Fibroblast of skin of back (primary cell): Measurements from ENCODE around the gene MCM9.

Source experiments
- DNase-seq: peaks from one replicate; pipeline ENCODE4 v3.0.0-alpha.2; 2013

MCM9 gene

DNA sequence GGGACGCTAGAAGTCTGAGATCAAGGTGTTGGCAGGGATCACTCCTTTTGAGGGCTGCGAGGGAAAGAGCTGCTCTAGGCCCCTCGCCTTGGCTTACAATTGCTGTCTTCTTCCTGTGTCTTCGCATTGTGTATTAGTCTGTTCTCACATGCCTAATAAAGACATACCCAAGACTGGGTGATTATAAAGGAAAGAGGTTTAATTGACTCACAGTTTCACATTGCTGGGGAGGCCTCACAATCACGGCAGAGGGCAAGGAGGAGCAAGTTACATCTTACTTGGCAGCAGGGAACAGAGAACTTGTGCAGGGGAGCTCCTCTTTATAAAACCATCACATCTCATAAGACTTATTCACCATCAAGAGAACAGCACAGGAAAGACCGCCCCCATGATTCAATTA, 143.5 kb downstream of the MCM9 start:
- DNase-seq, result no peak

- no peak for DNase-seq
Observed at GRCh38 chr6:118789954-118790353, 145.0 kb downstream of the MCM9 start.

DNA sequence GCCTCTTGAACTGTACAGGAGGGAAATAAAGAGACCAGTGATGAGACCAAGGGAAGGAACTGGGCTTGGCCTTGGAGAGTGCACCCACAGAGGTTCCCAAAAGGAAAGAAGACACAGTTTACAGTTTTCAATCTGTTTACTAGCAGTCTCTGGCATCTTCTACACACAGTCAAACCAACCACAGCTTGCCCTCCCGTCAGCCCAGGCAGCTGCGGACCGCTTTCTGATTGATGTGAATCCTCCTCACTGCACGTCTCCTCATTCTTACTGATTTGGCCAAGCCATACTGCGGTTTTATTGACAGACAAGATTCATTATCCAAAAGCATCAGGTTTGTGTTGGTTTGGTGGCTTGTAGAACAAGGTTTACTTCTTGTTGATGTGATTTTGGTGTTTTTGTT, 145.5 kb downstream of the MCM9 start:
- no peak for DNase-seq

- no peak for DNase-seq
Observed at GRCh38 chr6:118788702-118789101, 146.3 kb downstream of the MCM9 start.

- DNase-seq, result peak; percentile 24
Observed at GRCh38 chr6:118787724-118788423, 147.1 kb downstream of the MCM9 start.

- no peak for DNase-seq
Observed at GRCh38 chr6:118786596-118787453, 148.1 kb downstream of the MCM9 start.

DNA sequence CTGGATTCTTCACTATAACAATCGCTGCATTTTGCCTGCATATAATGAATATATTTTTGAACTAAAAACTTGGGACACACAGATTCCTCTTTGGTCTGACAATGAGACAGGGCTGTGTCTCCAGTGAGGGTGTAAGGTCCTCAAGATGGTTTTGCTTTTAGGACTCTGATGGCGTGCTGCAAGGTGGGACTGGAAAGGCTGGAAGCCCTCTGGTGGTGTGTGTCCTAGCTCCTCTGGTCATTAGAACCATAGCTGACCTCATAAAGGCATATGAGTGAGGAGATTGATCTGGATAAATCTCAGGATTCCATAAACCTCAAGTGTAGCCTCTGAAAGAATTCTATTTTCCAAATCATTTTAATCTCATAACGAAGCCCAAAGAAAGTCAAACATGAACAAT, 149.4 kb downstream of the MCM9 start:
- DNase-seq, result no peak

GRCh38 chr6:118784641-118785164, 150.3 kb downstream of the MCM9 start:
- no peak for DNase-seq

DNA sequence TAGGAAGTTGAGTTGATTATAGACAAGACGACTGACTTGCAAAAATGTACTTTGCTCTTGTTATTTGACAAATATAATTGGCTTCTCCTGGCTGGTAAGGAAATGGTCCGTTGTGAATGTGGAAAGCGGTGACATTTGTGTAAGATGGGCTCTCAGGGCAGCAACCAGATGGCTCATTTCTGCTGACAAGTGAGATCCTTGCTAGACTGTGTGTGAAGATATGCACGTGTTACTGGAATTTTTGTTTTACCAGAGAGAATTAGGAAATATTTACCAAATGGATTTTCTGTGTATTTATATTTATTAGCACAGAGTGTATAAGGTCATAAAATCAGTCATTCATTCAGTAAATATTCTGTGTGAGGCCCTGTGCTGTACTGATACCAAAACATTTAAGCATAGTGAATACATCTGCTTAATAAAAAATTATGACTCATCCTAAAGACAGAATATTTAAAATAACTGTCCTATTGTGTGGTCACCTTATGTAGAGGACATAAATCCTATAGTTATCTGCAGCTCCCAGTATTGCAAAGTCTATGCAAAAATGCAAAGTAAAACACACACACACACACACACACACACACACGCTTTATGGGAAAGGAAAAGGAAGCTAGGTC, 150.9 kb downstream of the MCM9 start:
- DNase-seq, result peak; percentile 34

DNA sequence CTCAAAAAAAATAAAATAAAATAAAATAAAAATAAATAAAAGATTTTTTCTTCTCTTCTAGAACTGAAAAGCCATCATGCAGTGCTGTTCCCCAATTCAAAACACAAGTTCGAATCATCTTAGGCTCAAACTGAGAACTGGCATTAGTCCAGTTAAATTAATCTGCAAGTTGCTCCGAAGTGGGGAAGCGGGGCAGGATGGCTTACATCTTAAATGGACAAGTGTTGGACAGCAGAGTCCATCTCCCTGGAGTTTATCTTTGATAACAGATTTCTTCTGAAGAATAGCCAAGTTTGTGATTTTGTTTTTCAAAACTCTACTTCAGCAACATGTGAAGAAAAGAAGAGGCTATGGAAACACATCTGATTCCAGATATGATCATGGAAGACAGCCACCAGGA, 152.3 kb downstream of the MCM9 start:
- DNase-seq, result no peak

- no peak for DNase-seq
Observed at GRCh38 chr6:118781897-118782296, 153.1 kb downstream of the MCM9 start.

GRCh38 chr6:118780668-118781067, 154.3 kb downstream of the MCM9 start:
- DNase-seq, result no peak

DNA sequence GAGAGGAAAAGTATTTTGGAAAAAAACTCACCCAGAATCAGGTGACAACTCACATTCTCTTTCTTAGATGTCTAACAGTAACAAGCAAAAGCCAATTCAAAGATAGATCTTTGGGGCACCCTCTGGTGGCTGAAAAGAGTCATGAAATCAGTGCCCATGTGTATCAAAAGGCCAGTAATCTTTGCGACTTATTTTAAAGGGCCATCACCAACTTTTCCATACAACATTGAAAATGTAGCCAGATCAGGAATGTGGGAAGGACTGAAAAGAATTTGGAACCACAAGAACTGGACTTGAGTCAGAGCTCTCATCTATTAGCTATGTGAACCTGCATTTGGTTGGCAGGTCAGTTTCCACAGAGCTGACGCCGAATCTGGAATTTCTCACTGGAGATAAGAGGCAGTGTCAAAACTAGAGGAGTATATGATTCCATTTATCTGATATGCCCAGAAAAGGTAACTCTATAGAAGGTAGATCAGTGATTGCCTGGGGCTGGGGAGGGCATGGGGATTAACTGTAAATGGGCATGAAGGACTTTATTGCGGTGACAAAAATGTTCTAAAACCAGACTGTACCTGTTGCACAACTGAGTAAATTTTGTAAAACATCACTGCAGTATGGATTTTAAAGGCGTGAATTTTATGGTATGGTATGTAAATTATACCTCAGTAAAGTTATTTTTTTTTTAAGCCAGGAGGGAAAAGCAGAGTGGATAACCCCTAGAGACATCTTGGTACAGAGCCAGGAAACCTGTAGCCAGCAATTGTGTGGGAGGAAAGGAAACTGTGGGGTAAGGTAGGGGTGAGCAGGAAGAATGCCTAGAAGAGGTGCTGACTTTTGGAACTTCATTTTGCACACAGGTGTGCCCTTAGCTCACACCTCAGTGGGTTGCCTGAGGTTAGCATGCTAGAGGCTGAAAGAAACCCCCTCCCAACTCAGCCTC, 158.1 kb downstream of the MCM9 start:
- DNase-seq, result peak; percentile 81

GRCh38 chr6:118775381-118775780, 159.6 kb downstream of the MCM9 start:
- no peak for DNase-seq

DNA sequence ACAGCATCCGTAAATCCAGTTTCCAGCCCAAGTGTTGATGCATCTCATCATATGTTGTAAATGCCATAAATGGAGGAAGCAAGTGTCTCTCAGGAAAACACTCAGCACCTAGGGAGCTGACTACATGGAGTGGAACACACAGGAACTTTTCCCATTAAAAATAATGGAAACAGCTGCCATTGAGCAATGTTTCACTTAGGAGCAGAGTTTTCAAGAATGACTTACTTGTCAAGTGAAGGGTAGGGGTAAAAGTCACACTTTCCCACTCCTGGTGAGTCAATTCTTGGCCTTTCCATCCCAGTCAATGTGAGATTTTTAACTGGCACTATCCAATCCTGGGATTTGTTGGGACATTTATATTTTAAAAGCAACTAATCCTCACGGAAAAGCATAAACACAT, 160.4 kb downstream of the MCM9 start:
- no peak for DNase-seq

DNA sequence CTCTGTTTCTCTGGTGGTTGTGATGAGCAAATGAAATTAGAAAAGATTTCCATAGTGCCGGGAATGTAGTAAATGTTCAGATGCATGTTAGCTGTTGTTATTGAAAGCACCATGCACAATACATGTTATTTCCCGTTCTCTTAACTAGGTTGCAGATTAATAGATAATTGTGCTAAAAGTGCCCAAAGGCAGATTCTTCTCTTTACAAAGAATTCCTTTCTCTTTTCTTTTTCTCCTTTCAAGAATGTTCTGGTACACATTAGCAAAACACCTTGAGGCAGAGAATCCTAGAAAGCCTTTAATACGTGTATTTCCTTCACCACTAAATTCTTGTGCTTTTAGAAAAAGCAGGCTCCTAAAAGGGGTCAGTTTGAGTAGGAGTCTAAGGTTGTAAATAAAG, 162.1 kb downstream of the MCM9 start:
- no peak for DNase-seq

DNA sequence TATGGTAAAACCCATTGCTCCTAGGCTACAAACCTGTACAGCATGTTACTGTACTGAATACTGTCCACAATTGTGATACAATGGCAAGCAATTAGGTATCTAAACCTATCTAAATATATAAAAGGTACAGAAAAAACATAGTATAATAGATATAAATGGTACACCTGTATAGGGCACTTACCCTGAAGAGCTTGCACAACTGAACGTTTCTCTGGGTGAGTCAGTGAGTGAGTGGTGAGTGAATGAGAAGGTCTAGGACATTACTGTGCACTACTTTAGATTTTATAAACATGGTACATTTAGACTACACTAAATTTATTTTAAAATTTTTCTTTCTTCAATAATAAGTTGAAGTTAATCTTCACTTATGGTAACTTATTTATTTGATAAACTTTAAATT, 163.7 kb downstream of the MCM9 start:
- no peak for DNase-seq

DNA sequence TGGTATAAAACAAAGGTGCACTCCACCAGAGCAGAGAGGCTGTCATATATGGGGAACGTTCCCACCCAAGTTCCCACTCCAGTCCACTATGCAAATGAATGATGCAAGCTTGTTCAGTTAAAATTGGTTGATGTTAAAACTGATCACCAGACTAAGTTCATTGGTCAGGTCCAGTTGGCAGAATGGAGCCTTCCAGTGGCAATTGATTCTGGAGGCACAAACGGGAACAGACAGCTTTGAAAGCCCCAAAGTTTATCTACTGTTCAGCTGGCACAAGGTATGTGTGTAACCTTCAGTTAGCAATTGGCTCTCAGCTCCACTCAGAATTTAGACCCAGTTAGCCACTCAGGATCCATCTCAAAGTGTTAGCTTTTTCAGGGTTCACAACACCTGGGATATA, 164.1 kb downstream of the MCM9 start:
- DNase-seq, result no peak

- DNase-seq, result no peak
Observed at GRCh38 chr6:118770112-118770788, 164.7 kb downstream of the MCM9 start.

- DNase-seq, result no peak
Observed at GRCh38 chr6:118768904-118769325, 166.0 kb downstream of the MCM9 start.

DNA sequence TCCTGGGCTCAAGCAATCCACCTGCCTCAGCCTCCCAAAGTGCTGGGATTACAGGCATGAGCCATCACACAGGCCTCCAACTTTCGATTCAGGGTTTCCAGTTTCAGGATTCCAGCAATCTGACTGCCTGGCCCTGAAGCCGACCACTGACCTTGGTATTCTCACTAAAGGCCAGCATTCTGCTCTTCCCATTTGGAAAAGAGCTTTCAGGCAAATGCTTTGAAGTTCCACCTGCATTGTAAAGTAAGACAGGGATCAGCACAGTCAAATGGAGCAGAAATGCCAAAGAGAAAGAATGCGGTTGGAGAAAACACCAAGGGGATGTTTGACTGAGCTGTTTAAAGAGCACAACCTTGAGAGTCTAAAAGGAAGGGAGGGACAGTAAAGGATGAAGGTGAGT, 166.5 kb downstream of the MCM9 start:
- no peak for DNase-seq

- peak; percentile 65 for DNase-seq
Observed at GRCh38 chr6:118765316-118765715, 169.6 kb downstream of the MCM9 start.
